HepG2 (cell line): Measurements from ENCODE around the gene VAV2. TPM values are rescaled to one million over a fixed set of nuclear protein-coding genes. Genes with fewer than 3 reads are reported as not detected.
A peak's percentile ranks its signal among the peaks of the same experiment; 100 is the strongest.

Experiments
- ATAC-seq: fragments of 200-7000 bp; cut with Tn5 transposase; 3 replicates; pipeline ENCODE4 v1.9.1; 2020; ENCODE audit warnings: mild to moderate bottlenecking, moderate library complexity
- BruUV-seq: library from RNA; stranded (reverse); fragments of 400-500 nt; replicated peaks from 2 replicates; lab custom pipeline; 2021; lab: Mats Ljungman, UMichigan
- CTCF ChIA-PET: fragments of 300-600 bp; formaldehyde crosslinking; extraction: SDS; loops from one replicate; lab custom pipeline; 2021; ENCODE audit warnings: low total read pairs, inconsistent platforms, low intra/inter-chr PET ratio; lab: Yijun Ruan, JAX
- POLR2A ChIA-PET: fragments of 350-600 bp; sonication (Branson Sonifier 250); formaldehyde crosslinking; loops from one replicate; lab custom pipeline; 2020; ENCODE audit warnings: antibody characterized with exemption, inconsistent platforms; lab: Yijun Ruan, JAX
- DNase-seq: peaks from one replicate; pipeline ENCODE4 v3.0.0-alpha.2; 2015; ENCODE audit warnings: low spot score
- FAIRE-seq: peaks from 3 replicates; lab custom pipeline; 2011; peaks lifted over from hg19 to GRCh38; lab: Jason Lieb, UNC
- H2AFZ ChIP-seq: one replicate; pipeline ENCODE4 v1.6.1; 2011; ENCODE audit warnings: low read length, inconsistent platforms
- H3K27ac ChIP-seq: fragments of 300-600 bp; 3 replicates; pipeline ENCODE4 v1.8.0; 2011; ENCODE audit warnings: mixed run types, mild to moderate bottlenecking, mixed read lengths, low read length, inconsistent platforms; ENCODE audit not compliant: insufficient read depth; ENCODE audit errors: extremely low read length
- H3K27me3 ChIP-seq, 2 experiments: fragments of 200-600 bp in 1 of 2; 2 replicates in 1 of 2; 3 replicates in 1 of 2; pipeline versions ENCODE4 v1.6.0 to v1.8.0; 2011; ENCODE audit warnings: low read length in 2 of 2, mild to moderate bottlenecking in 2 of 2, moderate library complexity in 2 of 2, inconsistent platforms in 1 of 2; ENCODE audit not compliant: insufficient read depth in 2 of 2, control insufficient read depth in 1 of 2
- H3K36me3 ChIP-seq, 2 experiments: fragments of 200-600 bp in 1 of 2; replicated peaks in 1 of 2; 2 replicates in 1 of 2; 3 replicates in 1 of 2; pipeline versions ENCODE4 v1.5.1 to v1.8.0; 2011; ENCODE audit warnings: low read length in 2 of 2, inconsistent platforms in 1 of 2; ENCODE audit not compliant: insufficient read depth in 2 of 2, control insufficient read depth in 1 of 2
- H3K4me1 ChIP-seq: 2 replicates; pipeline ENCODE4 v1.5.1; 2012; ENCODE audit warnings: low read length, inconsistent platforms; ENCODE audit not compliant: insufficient read depth
- H3K4me2 ChIP-seq: 2 replicates; pipeline ENCODE4 v1.6.0; 2011; ENCODE audit warnings: low read depth, low read length, inconsistent platforms
- H3K4me3 ChIP-seq, 3 experiments: fragments of 200-600 bp in 1 of 3; sonication (generic), shearing (Covaris generic) in 1 of 3; replicated peaks in 1 of 3; 2 replicates each; pipeline ENCODE4 v1.5.1; 2011 to 2016; ENCODE audit warnings: low read length in 3 of 3, inconsistent platforms in 2 of 3, low read depth in 2 of 3, mild to moderate bottlenecking in 2 of 3, control low read depth in 1 of 3, mixed read lengths in 1 of 3; ENCODE audit not compliant: insufficient read depth in 1 of 3
- H3K79me2 ChIP-seq: one replicate; pipeline ENCODE4 v1.6.1; 2011; ENCODE audit warnings: low read length, inconsistent platforms; ENCODE audit not compliant: insufficient read depth
- H3K9ac ChIP-seq: 2 replicates; pipeline ENCODE4 v1.6.0; 2011; ENCODE audit warnings: mild to moderate bottlenecking, low read depth, low read length, inconsistent platforms; ENCODE audit not compliant: insufficient read depth
- H3K9me3 ChIP-seq: 2 replicates; pipeline ENCODE4 v1.5.1; 2012; ENCODE audit warnings: mild to moderate bottlenecking, low read length
- H4K20me1 ChIP-seq: 2 replicates; pipeline ENCODE4 v1.6.0; 2011; ENCODE audit warnings: inconsistent platforms, mild to moderate bottlenecking, low read length, moderate library complexity; ENCODE audit not compliant: insufficient read depth
- DNMT1 ChIP-seq: sonication (generic); formaldehyde crosslinking; IDR thresholded peaks from 2 replicates; pipeline ENCODE4 v1.5.1; 2020; ENCODE audit warnings: mild to moderate bottlenecking, missing genetic modification reagents
- FOXO1 ChIP-seq: sonication (generic); formaldehyde crosslinking; IDR thresholded peaks from 2 replicates; pipeline ENCODE4 v1.4.0; 2020; ENCODE audit warnings: missing genetic modification reagents
- NFKB2 ChIP-seq: sonication (generic); formaldehyde crosslinking; IDR thresholded peaks from 2 replicates; pipeline ENCODE4 v1.4.0; 2020; ENCODE audit warnings: missing genetic modification reagents, borderline replicate concordance
- ZBTB38 ChIP-seq: sonication (generic); formaldehyde crosslinking; IDR thresholded peaks from 2 replicates; pipeline ENCODE4 v1.5.1; 2020; ENCODE audit warnings: mild to moderate bottlenecking, missing genetic modification reagents
- ZFP1 ChIP-seq: IDR thresholded peaks from 2 replicates; pipeline ENCODE4 v1.6.1; 2016
- ZNF33B ChIP-seq: sonication (generic); formaldehyde crosslinking; IDR thresholded peaks from 2 replicates; pipeline ENCODE4 v1.5.1; 2020; ENCODE audit warnings: mild to moderate bottlenecking, missing genetic modification reagents
- WGBS: methylation state at CpG from one replicate; pipeline ENCODE4 v1.1.6; 2017; ENCODE audit warnings: low lambda C conversion rate; 5-methylcytosine and 5-hydroxymethylcytosine counted together
- in situ Hi-C: cut with HindIII; loops from 2 replicates; pipeline ENCODE4 v1.10.0; 2017; ENCODE audit warnings: low pct_unique_long_range_greater_than_20kb; ENCODE audit not compliant: extremely low pct_ligation_motif_present
- intact Hi-C: fragments of 100-400 bp; cut with micrococcal nuclease; formaldehyde crosslinking; loops from one replicate; pipeline ENCODE4 v1.10.0; 2022; ENCODE audit not compliant: unreplicated experiment
- polyA plus RNA-seq, 8 experiments: library from polyadenylated mRNA; depleted of rRNA in 3 of 8; stranded (reverse) in 7 of 8; unstranded in 1 of 8; fragments of >200 nt; fragmentation: Illumina TruSeq in 4 of 8; extraction: Trizol in 4 of 8; gene quantifications; 2 replicates each; pipeline versions ENCODE4 v1.2.1 to v1.2.3, GENCODE V29; 2011 to 2016; ENCODE audit warnings: low read depth in 4 of 8, missing spikeins in 1 of 8, mixed read lengths in 1 of 8; ENCODE audit not compliant: insufficient read depth in 1 of 8
- total RNA-seq, 5 experiments: library from RNA; depleted of rRNA; stranded (reverse); fragments of >200 nt; fragmentation: Illumina TruSeq; extraction: Trizol; gene quantifications; 2 replicates each; pipeline ENCODE4 v1.2.3, GENCODE V29; 2016; ENCODE audit warnings: low read depth in 1 of 5
- TF ChIP-seq, protein P1 (sequence below): sonication (generic); formaldehyde crosslinking; IDR thresholded peaks from 2 replicates; pipeline ENCODE4 v1.5.1; 2020; ENCODE audit warnings: mild to moderate bottlenecking, missing genetic modification reagents, moderate library complexity
- TF ChIP-seq, protein P2 (sequence below): sonication (generic); formaldehyde crosslinking; conservative IDR thresholded peaks from 2 replicates; pipeline ENCODE4 v1.8.0; 2022; ENCODE audit warnings: missing genetic modification reagents

The VAV2 gene
- total and polyA plus RNA-seq, 2 of the 13 experiments (the other 11 are each of a cell fraction or from before 2014, with no cell fraction given) = 22.5 to 22.9 TPM

DNA sequence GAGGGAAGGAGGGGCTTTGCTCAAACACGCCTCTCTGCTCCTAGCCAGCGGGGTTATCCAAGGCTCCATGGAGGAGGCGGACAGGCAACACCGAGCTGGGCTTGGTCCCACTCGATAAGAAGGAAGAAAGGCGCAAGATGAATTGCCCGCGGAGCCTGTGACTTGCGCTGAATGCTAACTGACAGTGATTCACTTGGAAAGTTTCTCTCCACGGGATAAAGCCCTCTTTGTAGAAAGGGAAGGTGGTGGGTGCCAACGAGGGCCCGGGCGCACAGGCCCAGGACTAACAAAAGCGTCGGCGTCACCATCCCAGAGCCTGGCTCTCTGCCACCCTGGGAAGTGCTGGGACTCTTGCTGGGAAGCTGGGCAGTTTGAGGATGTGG lies 76.0 kb downstream of the VAV2 start:
- Histone ChIP-seq H3K36me3 (peaks cover 3 to 9% of the 10 kb centered on the region in 2 experiments; a peak in 2 of 5 replicates), H3K9ac (no peak overlapping the region), H3K4me1 (peaks cover 82% of the 10 kb centered on the region), H2AFZ (no peak overlapping the region), H3K9me3 (no peaks in the 10 kb centered on the region), H3K27ac (peak overlapping the region; percentile 85), H3K4me2 (no peak overlapping the region), H3K4me3 (no peak overlapping the region), H3K79me2 (peaks cover 78% of the 10 kb centered on the region), H4K20me1 (no peaks in the 10 kb centered on the region), H3K27me3 (no peaks in the 10 kb centered on the region)
- no TSS peak for BruUV-seq
- in situ Hi-C loops (no loop called here), intact Hi-C loops (no loop called here)
- ATAC-seq (no peak), DNase-seq (no peak), FAIRE-seq (no peak)
- POLR2A ChIA-PET = no interaction called here
- TF ChIP-seq, protein P1, sequence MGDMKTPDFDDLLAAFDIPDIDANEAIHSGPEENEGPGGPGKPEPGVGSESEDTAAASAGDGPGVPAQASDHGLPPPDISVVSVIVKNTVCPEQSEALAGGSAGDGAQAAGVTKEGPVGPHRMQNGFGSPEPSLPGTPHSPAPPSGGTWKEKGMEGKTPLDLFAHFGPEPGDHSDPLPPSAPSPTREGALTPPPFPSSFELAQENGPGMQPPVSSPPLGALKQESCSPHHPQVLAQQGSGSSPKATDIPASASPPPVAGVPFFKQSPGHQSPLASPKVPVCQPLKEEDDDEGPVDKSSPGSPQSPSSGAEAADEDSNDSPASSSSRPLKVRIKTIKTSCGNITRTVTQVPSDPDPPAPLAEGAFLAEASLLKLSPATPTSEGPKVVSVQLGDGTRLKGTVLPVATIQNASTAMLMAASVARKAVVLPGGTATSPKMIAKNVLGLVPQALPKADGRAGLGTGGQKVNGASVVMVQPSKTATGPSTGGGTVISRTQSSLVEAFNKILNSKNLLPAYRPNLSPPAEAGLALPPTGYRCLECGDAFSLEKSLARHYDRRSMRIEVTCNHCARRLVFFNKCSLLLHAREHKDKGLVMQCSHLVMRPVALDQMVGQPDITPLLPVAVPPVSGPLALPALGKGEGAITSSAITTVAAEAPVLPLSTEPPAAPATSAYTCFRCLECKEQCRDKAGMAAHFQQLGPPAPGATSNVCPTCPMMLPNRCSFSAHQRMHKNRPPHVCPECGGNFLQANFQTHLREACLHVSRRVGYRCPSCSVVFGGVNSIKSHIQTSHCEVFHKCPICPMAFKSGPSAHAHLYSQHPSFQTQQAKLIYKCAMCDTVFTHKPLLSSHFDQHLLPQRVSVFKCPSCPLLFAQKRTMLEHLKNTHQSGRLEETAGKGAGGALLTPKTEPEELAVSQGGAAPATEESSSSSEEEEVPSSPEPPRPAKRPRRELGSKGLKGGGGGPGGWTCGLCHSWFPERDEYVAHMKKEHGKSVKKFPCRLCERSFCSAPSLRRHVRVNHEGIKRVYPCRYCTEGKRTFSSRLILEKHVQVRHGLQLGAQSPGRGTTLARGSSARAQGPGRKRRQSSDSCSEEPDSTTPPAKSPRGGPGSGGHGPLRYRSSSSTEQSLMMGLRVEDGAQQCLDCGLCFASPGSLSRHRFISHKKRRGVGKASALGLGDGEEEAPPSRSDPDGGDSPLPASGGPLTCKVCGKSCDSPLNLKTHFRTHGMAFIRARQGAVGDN (CRISPR knock-in tag) = 0 out of 2 replicates have a peak, but pooled peaks have one; percentile 6
- TF ChIP-seq ZBTB38 (peak; percentile 81; the same call in 1 of the 2 replicates), DNMT1 (CRISPR knock-in tag) (no peak), NFKB2 (CRISPR knock-in tag) (no peak), ZNF33B (CRISPR knock-in tag) (no peak), ZFP1 (CRISPR knock-in tag) (no peak), FOXO1 (CRISPR knock-in tag) (no peak)
- TF ChIP-seq, protein P2, sequence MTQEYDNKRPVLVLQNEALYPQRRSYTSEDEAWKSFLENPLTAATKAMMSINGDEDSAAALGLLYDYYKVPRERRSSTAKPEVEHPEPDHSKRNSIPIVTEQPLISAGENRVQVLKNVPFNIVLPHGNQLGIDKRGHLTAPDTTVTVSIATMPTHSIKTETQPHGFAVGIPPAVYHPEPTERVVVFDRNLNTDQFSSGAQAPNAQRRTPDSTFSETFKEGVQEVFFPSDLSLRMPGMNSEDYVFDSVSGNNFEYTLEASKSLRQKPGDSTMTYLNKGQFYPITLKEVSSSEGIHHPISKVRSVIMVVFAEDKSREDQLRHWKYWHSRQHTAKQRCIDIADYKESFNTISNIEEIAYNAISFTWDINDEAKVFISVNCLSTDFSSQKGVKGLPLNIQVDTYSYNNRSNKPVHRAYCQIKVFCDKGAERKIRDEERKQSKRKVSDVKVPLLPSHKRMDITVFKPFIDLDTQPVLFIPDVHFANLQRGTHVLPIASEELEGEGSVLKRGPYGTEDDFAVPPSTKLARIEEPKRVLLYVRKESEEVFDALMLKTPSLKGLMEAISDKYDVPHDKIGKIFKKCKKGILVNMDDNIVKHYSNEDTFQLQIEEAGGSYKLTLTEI (CRISPR knock-in tag) = no peak
- WGBS = 94% methylated on average over 15 of the region's 16 CpGs
- CTCF ChIA-PET = no interaction called here
